Tongue (tissue), 2 donors: ENCODE measurements around the gene ATG13. TPM values are rescaled to one million over a fixed set of nuclear protein-coding genes. Genes with fewer than 3 reads are reported as not detected.

ENCODE experiments used
- DNase-seq: peaks from one replicate; pipeline ENCODE4 v3.0.0-alpha.2; 2015
- total RNA-seq: library from RNA; depleted of rRNA; stranded (reverse); fragments of >200 nt; gene quantifications from one replicate; pipeline ENCODE4 v1.2.3, GENCODE V29; 2014

Gene ATG13
- total RNA-seq, 1 donor from 2014 or later = 56.8 TPM

GRCh38 chr11:46607516-46607915 is 9.8 kb upstream of the ATG13 start:
- DNase-seq = no peak

DNA sequence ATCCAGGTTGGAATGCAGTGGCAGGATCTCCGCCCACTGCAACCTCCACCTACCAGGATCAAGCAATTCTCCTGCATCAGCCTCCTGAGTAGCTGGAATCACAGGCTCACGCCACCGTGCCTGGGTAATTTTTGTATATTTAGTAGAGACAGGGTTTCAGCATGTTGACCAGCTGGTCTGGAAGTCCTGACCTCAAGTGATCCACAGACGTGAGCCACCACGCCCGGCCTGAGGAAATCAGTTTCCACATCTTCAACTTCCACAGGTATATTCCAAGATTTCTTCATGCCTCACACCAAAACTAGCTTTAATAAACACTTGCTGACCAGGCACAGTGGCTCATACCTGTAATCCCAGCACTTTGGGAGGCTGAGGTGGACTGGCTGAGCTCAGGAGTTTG is 8.0 kb upstream of the ATG13 start:
- no peak for DNase-seq

GRCh38 chr11:46611526-46612304 is 5.6 kb upstream of the ATG13 start:
- no peak for DNase-seq

DNA sequence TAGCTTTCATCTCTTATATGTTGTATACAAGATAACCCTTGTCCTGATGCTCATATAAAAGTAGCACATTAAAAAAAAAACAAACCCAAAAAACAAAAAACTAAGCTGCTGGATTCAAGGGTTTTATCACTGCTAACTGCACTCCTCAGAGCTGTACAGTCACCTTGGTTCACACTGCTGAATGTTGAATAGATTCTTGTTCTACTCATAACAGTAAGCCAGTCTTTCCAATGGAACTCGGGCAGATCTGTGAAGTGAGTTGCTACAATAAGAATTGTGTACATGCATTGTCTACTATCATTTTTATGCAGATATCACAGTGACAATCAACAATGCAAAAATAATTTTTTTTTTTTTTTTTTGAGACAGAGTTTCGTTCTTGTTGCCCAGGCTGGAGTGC is 5.0 kb upstream of the ATG13 start:
- DNase-seq = no peak

DNA sequence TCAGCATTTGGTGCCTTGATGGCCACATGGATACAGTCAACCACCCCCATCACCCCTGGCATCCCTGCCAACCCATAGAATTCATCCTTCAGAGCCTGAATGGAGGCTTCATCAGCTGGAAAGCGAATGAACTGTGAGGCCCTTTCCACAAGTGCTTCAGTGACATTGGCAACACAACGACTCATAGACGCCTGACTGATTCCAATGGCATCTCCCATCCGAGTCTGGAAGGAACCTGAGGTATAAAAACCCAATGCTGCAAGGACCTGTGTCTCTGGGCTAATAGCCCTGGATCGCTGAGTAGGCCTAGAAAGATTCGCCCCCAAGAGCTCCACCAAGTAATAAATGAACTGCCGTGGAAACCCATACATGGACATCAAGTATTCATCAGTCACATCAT is 1.6 kb upstream of the ATG13 start:
- DNase-seq = no peak

- no peak for DNase-seq
Measured at GRCh38 chr11:46616551-46617133, 711 bp upstream of the ATG13 start.

DNA sequence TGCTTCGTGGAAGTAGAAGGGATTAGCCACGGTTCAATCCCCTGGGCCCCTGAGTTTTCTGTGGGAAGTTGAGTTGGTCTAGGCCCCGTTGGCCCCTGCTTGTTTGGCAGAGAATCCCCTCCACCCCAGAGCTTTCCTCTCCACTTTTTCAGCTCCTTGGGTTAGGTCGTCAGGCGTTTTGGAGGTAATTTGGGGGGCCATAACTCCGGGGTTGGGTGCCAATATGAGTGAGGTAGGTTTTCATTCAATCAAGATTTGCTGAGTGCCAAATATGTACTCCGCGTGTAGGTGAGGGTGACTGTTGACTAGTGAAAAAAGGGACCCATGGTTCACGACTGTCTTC is 590 bp downstream of the ATG13 start:
- DNase-seq = no peak

- no peak for DNase-seq
Measured at GRCh38 chr11:46618837-46619236, 1.5 kb downstream of the ATG13 start.

GRCh38 chr11:46625406-46625805 is 8.1 kb downstream of the ATG13 start:
- no peak for DNase-seq

- DNase-seq = no peak
Measured at GRCh38 chr11:46628961-46629360, 11.6 kb downstream of the ATG13 start.

- no peak for DNase-seq
Measured at GRCh38 chr11:46630237-46630636, 12.9 kb downstream of the ATG13 start.

GRCh38 chr11:46631676-46632075 is 14.3 kb downstream of the ATG13 start:
- DNase-seq = no peak

DNA sequence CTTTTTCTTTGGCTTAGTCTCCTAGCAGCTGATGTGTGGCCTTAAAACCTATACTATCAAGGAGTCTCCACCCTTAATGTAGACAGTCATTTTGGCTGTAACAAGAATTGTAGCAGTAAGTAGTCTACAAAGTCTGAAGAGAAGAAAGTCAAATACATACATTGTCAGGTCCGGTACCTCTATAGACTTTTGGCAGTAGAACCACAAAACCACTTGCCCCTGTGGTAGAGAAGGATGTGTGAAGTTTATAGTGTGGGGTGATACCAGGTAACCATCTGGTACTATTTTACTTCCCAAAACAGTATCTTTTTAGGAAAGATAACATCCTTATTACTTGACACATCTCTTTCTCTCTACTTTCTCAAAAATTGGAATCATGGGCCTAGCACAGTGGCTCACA is 15.1 kb downstream of the ATG13 start:
- no peak for DNase-seq

DNA sequence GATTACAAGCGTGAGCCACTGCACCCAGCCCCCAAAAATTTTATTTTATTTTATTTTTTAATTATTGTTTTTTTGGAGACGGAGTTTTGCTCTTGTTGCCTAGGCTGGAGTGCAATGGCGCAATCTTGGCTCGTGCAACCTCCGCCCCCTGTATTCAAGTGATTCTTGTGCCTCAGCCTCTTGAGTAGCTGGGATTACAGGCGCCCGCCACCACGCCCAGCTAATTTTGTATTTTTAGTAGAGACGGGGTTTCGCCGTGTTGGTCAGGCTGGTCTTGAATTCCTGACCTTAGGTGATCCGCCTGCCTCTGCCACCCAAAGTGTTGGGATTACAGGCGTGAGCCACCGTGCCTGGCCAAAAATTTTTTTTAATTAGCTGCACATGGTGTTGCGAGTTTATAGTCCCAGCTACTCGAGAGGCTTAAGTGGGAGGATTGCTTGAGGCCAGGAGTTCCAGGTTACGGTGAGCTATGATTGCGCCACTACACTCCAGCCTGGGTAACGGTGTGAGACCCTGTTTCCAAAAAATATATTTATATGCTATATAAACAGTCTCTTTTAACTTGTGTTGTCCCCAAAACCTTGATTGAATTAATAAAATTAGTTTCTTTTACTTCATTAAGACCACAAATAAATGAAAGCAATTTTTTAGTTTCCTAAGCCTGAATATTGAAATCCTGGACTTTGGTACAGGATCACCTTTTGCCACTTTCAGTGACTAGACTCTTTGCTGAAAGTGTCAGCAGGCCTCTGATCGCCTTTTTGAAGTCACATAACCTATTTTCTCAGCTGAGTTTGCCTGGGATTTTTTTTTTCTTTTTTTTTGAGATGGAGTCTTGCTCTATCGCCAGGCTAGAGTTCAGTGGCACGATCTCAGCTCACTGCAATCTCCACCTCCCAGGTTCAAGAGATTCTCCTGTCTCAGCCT is 16.2 kb downstream of the ATG13 start:
- no peak for DNase-seq

GRCh38 chr11:46635557-46636139 is 18.3 kb downstream of the ATG13 start:
- no peak for DNase-seq

- DNase-seq = no peak
Measured at GRCh38 chr11:46637546-46637945, 20.2 kb downstream of the ATG13 start.

DNA sequence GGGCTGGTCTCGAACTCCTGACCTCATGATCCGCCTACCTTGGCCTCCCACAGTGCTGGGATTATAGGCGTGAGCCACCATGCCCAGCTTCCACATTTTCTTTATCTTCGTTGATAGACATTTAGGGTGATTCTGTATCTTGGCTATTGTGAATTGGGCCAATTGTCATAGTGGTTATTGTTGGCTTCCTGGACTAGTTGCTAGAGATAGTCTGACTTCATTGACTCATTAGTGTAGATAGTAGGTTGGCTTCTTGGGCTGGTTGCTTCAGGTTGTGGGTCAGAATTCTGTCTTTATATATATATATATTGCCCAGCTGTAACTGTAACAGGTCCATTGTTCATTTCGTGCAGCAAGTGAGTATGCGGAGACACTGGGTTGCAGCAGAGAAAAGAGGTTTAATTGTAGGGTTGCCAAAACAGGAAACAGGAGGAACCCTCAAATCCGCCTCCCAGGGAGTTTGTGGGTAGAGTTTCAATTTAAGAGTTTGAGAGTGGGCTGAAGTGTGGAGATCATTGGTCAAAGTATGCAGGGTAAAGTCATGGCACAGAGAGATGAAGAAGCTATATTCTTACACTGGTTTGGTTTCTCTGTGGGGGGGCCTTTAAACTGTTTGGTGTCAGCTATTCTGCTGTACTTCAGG is 22.0 kb downstream of the ATG13 start:
- no peak for DNase-seq

GRCh38 chr11:46640036-46640788 is 22.9 kb downstream of the ATG13 start:
- DNase-seq = no peak

DNA sequence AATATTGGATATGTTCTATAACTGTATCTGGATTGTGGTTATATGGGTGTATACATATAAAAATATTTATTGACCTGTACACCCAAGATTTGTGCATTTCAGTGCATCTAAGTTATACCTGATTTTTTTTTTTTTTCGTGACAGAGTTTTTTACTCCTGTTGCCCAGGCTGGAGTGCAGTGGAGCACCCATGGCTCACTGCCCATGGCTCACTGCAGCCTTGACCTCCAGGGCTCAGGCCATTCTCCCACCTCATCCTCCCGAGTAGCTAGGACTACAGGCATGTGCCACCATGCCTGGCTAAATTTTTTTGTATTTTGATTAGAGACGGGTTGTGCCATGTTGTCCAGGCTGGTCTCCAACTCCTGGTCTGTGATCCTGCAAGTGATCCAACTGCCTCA is 24.3 kb downstream of the ATG13 start:
- no peak for DNase-seq

- no peak for DNase-seq
Measured at GRCh38 chr11:46642627-46643335, 25.4 kb downstream of the ATG13 start.

DNA sequence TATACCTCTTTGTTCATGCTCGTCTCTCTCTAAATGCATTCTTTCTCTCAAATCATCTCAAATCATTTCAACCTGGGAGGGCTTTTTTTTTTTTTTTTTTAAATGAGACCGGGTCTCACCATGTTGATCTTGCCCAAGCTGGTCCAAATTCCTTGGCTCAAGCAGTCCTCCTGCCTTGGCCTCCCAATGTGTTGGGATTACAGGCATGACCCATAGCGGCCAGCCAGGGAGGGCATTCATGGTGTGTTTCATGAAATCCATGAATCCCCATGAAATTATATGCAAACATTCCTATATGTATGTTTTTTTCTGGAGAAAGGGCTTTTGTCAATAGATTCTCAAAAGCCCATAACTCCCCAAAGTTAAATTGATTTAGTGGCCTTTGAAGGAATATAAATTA is 26.2 kb downstream of the ATG13 start:
- DNase-seq = no peak
